Measurements from ENCODE around the gene ZC3H4.

The ZC3H4 gene

GRCh38 chr19:47022541-47023447, 90.8 kb downstream of the ZC3H4 start:
- no peak for DNase-seq (ENCODE audit: low read depth in 1 of 2, low spot score in 1 of 2)

- DNase-seq (ENCODE audit: low read depth in 1 of 2, low spot score in 1 of 2), result no peak
These were observed 91.4 kb downstream of the ZC3H4 start for GRCh38 chr19:47022140-47022536.

- no peak for DNase-seq (ENCODE audit: low read depth in 1 of 2, low spot score in 1 of 2)
These were observed 91.9 kb downstream of the ZC3H4 start for GRCh38 chr19:47021536-47022139.

GRCh38 chr19:47020992-47021496, 92.5 kb downstream of the ZC3H4 start:
- DNase-seq (ENCODE audit: low read depth in 1 of 2, low spot score in 1 of 2), result no peak

- no peak for DNase-seq (ENCODE audit: low read depth in 1 of 2, low spot score in 1 of 2)
These were observed 93.3 kb downstream of the ZC3H4 start for GRCh38 chr19:47020132-47020805.

- DNase-seq (ENCODE audit: low read depth in 1 of 2, low spot score in 1 of 2), result no peak
These were observed 94.0 kb downstream of the ZC3H4 start, which contains the start of gene NPAS1 for GRCh38 chr19:47019431-47020041. Gene NPAS1, plus strand, starts transcription at chr19:47019837. Its CDS starts 1,211 bp downstream, at chr19:47021048.

GRCh38 chr19:47018923-47019322, 94.7 kb downstream of the ZC3H4 start:
- DNase-seq (ENCODE audit: low read depth in 1 of 2, low spot score in 1 of 2), result no peak

Measured in activated T-helper 1 cell treated with anti-CD3 and anti-CD28 coated beads, Interleukin-2, amount 50 U/mL, for 16 hours (primary cell).